ENCODE data around the gene SCP2D1. TPM values are rescaled to one million over a fixed set of nuclear protein-coding genes. Genes with fewer than 3 reads are reported as not detected.

Gene SCP2D1
- polyA plus RNA-seq, 2 of the 4 experiments (the other 2 are of a cell fraction), result not detected

DNA sequence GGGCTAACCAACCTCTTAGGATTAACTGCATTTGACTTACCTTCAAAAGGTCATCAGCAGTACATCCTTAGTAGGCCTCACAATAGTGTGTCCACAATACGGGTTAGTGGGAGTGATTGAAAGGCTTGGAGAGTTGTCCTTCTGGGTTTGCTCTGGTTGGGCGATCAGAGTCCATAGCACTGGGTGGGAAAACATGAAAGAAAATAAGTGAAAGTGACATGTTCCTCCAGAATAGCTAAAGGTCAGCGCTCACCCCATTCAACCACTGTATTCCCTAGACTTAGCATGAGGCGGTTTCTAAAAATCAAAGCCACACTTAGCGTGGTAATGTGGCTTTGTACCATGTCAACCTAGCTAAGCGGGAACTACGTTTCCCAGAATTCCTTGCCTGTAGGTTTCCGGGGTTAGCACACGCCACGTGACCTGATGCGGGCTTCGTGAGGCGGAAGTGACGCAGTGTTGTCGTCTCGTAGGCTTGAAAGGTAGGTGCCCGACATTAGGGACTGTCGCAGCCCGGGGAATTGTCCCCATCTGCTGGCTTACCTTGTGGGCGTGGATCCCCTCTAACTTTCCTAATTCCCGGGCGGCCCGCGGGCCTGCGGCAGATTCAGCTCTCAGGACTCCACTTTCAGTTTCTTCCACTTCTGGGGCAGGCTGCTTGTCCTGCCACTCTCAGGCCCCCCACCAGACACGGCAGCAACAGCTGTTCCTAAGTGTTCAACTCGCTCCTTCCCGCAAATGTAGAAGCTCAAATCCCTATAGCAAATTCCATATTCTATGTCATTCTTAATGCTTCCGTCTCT is 19.8 kb upstream of the SCP2D1 start:
- CTCF ChIA-PET, result interaction anchor here (0.6 to 1.3 kb wide), 2 partner anchors 50 to 110 kb away, joined by 3 read pairs; no protein-coding TSS in a partner anchor
- DNase-seq (ENCODE audit: low read depth in 1 of 2, low spot score in 1 of 2), result peak; percentile 90 to 94
- no peaks in the 10 kb centered on the region for H3K4me1 ChIP-seq
- 6% methylated on average over 29 of the region's 29 CpGs for WGBS (ENCODE audit: missing lambda C conversion rate)
- POLR2A ChIA-PET, result interaction anchor here (0.6 to 1.0 kb wide), 4 partner anchors 8 to 287 kb away, joined by 3 to 5 read pairs (median 3); partner anchors contain the start of gene SMIM26
- H3K4me3 ChIP-seq, result peak overlapping the region; percentile 74
- H3K4me2 ChIP-seq, result peak overlapping the region; percentile 85
- peak; percentile 97 to 99 for ATAC-seq
- TF ChIP-seq CEBPB (IDR thresholded peaks at IDR 0.05) (no peak), JUNB (IDR thresholded peaks at IDR 0.05) (no peak), ELK1 (IDR thresholded peaks at IDR 0.05; ENCODE audit: low read depth, low read length) (no peak; the same call in 1 of the 2 replicates), SMC3 (IDR thresholded peaks at IDR 0.05) (peak; percentile 28; the same call in 1 of the 3 replicates), KDM5A (IDR thresholded peaks at IDR 0.05) (0 out of 2 replicates have a peak, but pooled peaks have one; percentile 25), EHMT2 (IDR thresholded peaks at IDR 0.05; ENCODE audit: low read depth) (peak; percentile 78), TP53 (CRISPR knock-in tag; IDR thresholded peaks at IDR 0.05) (no peak), POLR2A (IDR thresholded peaks at IDR 0.05; ENCODE audit: low read length) (peak; percentile 74), KDM1A (IDR thresholded peaks at IDR 0.05; ENCODE audit: low read depth) (no peak), PHF8 (IDR thresholded peaks at IDR 0.05; ENCODE audit: borderline replicate concordance, low read depth) (peak; percentile 81), JUN (IDR thresholded peaks at IDR 0.05) (peak; percentile 53 to 73; a peak in 3 of 5 replicates), FOXS1 (CRISPR knock-in tag; IDR thresholded peaks at IDR 0.05) (no peak), RFX5 (IDR thresholded peaks at IDR 0.05) (peak; percentile 9; the same call in 1 of the 2 replicates), NFE2L2 (conservative IDR thresholded peaks at IDR 0.05; ENCODE audit: low read length) (no peak), CBX8 (IDR thresholded peaks at IDR 0.05) (no peak), CBX2 (IDR thresholded peaks at IDR 0.05; ENCODE audit: borderline replicate concordance, low read depth) (no peak), FOSL2 (IDR thresholded peaks at IDR 0.05) (no peak), FOSL2 (CRISPR knock-in tag; IDR thresholded peaks at IDR 0.05) (peak; percentile 22; the same call in 1 of the 2 replicates), NPAS2 (CRISPR knock-in tag; IDR thresholded peaks at IDR 0.05; ENCODE audit: borderline replicate concordance) (no peak), HOXB13 (CRISPR knock-in tag; IDR thresholded peaks at IDR 0.05; ENCODE audit: low read depth) (peak; percentile 62; the same call in 1 of the 2 replicates), RAD21 (conservative IDR thresholded peaks at IDR 0.05 in 1 of 2, IDR thresholded peaks at IDR 0.05 in 1 of 2) (peak in 1 of 2 experiments; percentile 11; a peak in 1 of 5 replicates), USF2 (IDR thresholded peaks at IDR 0.05) (peak; percentile 97)
- TF ChIP-seq, protein P1, sequence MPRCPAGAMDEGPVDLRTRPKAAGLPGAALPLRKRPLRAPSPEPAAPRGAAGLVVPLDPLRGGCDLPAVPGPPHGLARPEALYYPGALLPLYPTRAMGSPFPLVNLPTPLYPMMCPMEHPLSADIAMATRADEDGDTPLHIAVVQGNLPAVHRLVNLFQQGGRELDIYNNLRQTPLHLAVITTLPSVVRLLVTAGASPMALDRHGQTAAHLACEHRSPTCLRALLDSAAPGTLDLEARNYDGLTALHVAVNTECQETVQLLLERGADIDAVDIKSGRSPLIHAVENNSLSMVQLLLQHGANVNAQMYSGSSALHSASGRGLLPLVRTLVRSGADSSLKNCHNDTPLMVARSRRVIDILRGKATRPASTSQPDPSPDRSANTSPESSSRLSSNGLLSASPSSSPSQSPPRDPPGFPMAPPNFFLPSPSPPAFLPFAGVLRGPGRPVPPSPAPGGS (IDR thresholded peaks at IDR 0.05), result peak; percentile 77; the same call in 1 of the 3 replicates
- TF ChIP-seq, protein P2, sequence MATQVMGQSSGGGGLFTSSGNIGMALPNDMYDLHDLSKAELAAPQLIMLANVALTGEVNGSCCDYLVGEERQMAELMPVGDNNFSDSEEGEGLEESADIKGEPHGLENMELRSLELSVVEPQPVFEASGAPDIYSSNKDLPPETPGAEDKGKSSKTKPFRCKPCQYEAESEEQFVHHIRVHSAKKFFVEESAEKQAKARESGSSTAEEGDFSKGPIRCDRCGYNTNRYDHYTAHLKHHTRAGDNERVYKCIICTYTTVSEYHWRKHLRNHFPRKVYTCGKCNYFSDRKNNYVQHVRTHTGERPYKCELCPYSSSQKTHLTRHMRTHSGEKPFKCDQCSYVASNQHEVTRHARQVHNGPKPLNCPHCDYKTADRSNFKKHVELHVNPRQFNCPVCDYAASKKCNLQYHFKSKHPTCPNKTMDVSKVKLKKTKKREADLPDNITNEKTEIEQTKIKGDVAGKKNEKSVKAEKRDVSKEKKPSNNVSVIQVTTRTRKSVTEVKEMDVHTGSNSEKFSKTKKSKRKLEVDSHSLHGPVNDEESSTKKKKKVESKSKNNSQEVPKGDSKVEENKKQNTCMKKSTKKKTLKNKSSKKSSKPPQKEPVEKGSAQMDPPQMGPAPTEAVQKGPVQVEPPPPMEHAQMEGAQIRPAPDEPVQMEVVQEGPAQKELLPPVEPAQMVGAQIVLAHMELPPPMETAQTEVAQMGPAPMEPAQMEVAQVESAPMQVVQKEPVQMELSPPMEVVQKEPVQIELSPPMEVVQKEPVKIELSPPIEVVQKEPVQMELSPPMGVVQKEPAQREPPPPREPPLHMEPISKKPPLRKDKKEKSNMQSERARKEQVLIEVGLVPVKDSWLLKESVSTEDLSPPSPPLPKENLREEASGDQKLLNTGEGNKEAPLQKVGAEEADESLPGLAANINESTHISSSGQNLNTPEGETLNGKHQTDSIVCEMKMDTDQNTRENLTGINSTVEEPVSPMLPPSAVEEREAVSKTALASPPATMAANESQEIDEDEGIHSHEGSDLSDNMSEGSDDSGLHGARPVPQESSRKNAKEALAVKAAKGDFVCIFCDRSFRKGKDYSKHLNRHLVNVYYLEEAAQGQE (IDR thresholded peaks at IDR 0.05), result no peak
- TF ChIP-seq, protein P3, sequence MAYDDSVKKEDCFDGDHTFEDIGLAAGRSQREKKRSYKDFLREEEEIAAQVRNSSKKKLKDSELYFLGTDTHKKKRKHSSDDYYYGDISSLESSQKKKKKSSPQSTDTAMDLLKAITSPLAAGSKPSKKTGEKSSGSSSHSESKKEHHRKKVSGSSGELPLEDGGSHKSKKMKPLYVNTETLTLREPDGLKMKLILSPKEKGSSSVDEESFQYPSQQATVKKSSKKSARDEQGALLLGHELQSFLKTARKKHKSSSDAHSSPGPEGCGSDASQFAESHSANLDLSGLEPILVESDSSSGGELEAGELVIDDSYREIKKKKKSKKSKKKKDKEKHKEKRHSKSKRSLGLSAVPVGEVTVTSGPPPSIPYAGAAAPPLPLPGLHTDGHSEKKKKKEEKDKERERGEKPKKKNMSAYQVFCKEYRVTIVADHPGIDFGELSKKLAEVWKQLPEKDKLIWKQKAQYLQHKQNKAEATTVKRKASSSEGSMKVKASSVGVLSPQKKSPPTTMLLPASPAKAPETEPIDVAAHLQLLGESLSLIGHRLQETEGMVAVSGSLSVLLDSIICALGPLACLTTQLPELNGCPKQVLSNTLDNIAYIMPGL (CRISPR knock-in tag; IDR thresholded peaks at IDR 0.05; ENCODE audit: borderline replicate concordance), result no peak
- TF ChIP-seq, protein P4, sequence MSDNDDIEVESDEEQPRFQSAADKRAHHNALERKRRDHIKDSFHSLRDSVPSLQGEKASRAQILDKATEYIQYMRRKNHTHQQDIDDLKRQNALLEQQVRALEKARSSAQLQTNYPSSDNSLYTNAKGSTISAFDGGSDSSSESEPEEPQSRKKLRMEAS (IDR thresholded peaks at IDR 0.05), result peak; percentile 72
- no peaks in the 10 kb centered on the region for H3K9me3 ChIP-seq
- H3K27ac ChIP-seq, result peak overlapping the region; percentile 70 to 84
- peak; percentile 100 for FAIRE-seq

Data from A549 (cell line).